ENCODE results near the gene BET1.
"Not testable (repeated sequence)": the region's sequence is repeated elsewhere in the genome, so short reads cannot be mapped to it uniquely, and the experiment has no call there.

BET1 gene, protein sequence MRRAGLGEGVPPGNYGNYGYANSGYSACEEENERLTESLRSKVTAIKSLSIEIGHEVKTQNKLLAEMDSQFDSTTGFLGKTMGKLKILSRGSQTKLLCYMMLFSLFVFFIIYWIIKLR

GRCh38 chr7:94004024-94004951 lies at the start of gene BET1:
TSS of gene BET1 (minus strand) at chr7:94004355. CDS start at chr7:94004216, 139 bp downstream.
- DNase-seq (ENCODE audit: low spot score) = peak; percentile 100

GRCh38 chr7:94053532-94053931 lies 49.4 kb upstream of the BET1 start:
- DNase-seq (ENCODE audit: low spot score) = peak; percentile 12

- DNase-seq (ENCODE audit: low spot score) = peak; percentile 84
Measured at GRCh38 chr7:94052398-94053180, 48.4 kb upstream of the BET1 start.

GRCh38 chr7:94050046-94050445 lies 45.9 kb upstream of the BET1 start:
- peak; percentile 89 for DNase-seq (ENCODE audit: low spot score)

DNA sequence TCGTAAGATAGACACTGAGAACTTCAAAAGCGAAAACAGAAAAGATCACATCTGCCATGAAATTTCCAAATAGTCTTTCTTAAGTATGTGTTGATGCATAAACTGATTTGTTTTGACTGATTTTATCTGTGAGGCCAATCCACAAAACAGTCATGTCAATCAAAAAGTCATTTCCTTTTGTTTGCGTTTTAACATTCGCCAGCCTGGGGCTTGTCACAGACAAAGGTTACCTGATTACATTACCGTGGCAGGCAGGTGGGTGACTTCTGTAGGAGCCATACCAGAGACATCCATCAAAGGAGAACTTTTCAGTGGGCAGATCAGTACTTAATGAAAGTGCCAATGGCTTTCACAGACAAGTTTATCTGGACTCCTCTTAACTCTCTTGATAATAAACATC lies 45.5 kb upstream of the BET1 start:
- peak; percentile 54 for DNase-seq (ENCODE audit: low spot score)

DNA sequence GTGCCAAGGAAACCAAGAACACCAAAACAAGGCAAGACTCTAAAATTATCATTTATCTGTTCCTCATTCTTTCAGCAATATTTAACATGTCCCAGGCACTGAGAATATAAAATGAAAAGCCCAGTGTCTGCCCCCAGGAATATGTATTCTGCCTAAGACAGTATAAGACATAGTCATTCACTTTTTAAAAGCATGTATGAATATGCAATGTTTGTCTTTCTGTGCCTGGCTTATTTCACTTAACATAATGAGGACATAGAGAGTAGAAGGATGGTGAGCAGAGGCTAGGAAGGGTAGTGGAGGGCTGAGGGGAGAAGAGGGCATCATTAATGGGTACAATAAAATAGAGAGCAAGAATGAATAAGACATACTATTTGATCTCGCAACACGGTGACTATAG lies 44.6 kb upstream of the BET1 start:
- DNase-seq (ENCODE audit: low spot score) = no peak

- DNase-seq (ENCODE audit: low spot score) = no peak
Measured at GRCh38 chr7:94047956-94048355, 43.8 kb upstream of the BET1 start.

DNA sequence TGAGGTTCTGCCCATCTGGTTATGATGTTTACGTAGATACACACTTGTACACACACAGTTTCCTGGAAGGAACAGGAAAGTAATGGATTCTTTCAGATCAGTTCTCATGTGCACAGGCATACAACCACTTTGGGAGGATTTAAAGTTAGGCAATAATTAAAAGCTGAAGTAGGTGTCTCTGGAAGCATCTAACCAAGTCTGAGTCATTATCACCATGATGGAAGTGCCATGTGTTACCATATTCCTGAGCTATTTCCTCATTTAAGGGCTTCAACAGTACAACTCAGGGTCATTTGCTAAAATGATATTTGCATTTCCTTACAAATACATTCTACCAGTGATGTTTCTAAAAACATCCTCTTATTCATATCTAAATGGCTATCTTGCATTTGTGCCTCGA lies 41.4 kb upstream of the BET1 start:
- no peak for DNase-seq (ENCODE audit: low spot score)

- DNase-seq (ENCODE audit: low spot score) = no peak
Measured at GRCh38 chr7:94044806-94045205, 40.7 kb upstream of the BET1 start.

- DNase-seq (ENCODE audit: low spot score) = no peak
Measured at GRCh38 chr7:94043299-94043698, 39.1 kb upstream of the BET1 start.

DNA sequence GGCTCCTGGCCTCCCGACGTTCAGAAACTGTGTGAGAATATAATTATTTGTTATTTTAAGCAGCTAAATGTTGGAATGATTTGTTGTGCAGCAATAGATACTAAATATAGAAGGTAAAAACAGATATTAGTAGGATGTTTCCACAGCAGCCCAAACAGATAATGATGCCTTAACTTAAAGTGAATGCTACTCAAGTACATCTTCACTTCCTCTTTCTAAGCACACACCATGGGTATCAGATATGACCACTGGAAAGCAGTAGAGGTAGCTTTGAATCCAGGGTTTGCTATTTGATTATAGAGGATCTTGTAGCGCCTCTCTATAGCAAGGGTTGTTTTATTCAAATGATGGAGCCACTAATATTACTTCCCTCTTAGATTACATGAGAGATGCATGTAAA lies 38.2 kb upstream of the BET1 start:
- peak; percentile 43 for DNase-seq (ENCODE audit: low spot score)

DNA sequence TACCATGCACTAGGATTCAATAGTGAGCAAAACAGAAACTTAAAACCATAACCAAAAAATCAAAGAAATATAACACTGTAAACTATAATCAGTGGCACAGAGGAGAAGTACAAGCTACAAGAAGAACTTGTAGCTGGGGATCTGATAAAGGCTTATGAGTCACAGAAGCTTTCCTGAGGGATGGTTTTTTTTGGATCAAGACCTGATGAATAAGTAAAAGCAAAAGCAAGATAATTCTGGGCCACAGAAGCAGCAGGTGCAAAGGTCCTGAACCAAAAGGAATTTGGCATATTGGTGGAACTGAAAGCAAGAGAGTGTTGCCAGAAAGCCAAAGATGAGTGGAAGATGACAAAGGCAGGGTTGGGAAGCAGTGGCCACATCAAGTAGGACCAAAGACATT lies 37.4 kb upstream of the BET1 start:
- DNase-seq (ENCODE audit: low spot score) = no peak

GRCh38 chr7:94040254-94040653 lies 36.1 kb upstream of the BET1 start:
- DNase-seq (ENCODE audit: low spot score) = peak; percentile 46

DNA sequence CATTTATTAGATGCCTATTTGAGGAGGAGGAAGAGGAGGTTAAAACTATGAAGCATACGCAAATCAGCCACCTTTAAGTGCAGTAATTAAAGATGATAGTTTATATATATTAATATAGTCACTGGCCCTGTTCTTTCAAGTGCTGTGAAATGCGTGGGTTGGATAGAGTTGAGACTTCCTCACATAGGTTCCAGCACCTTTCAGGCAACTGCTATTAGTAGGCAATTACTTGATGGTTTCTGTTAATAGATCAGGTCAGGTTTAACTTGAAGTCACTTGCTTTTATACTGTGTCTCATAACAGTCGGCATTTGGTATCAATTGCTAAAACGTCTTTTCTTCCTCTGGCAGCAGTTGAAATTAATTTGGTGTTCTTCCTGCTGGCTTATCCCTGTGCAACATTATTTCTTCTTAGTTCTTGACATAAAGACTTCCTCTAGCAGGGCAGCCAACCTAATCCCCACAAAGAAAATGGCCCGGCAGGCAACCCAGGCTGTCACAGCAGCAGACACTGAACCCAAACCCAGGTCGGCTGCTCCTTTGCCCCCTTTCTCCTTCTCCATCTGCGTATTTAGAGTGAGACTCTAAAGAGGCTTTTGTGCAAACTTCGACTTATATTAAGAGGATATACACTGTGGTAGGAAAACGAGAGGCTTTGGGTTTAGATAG lies 35.3 kb upstream of the BET1 start:
- DNase-seq (ENCODE audit: low spot score) = no peak

- DNase-seq (ENCODE audit: low spot score) = no peak
Measured at GRCh38 chr7:94031865-94032264, 27.7 kb upstream of the BET1 start.

DNA sequence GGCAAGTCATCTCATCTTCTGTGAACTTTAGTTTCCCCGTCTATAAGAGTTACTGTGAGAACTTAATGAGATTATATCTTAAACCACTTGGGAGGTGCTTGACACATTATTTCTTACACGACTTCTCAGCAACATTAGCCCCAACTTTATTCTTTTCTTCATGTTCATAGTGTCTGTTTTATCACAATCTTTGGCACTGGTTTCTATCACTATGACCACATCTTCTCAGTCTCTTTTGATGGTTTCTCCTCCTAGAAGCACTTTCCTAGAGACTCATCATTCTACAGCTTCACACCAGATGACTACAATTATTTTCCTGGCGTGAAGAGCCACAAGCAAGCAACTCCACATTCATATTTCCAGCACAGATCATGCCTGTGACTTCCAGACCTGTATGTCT lies 26.5 kb upstream of the BET1 start:
- DNase-seq (ENCODE audit: low spot score) = no peak

DNA sequence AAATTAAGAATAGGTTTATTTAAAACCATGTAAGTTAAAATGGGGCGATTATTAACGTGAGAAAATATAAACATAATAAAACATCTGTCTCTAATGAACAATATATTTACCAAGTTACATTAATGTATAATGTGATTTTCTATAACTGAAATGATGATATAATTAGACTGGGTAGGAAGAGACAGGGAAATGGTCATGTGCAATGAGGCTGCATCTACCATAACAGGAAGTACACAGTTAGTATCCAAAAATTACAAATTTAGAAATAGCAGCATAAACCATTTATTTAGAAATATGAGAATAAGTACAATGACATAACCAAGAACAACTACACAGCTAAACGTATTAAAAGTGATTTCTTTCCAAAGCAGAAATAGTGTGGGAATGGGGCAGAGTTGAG lies 25.8 kb upstream of the BET1 start:
- DNase-seq (ENCODE audit: low spot score) = no peak

DNA sequence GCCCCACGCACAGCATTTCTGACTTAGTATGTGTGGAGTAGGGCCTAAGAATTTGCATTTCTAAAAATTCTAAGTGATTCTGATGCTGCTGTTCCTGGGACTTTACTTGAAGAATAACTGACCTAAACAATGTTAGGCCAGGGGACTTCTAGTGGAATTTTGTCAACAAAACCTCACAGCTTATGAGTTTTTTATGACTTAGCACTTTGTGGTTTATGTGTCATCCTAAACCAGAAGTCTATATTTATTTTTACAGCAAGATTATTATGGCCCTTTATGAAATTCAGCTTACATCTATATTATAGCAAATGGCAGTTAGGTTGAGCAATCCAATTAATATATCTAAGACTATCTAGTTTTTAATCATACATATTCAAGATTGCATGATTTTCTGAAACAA lies 24.6 kb upstream of the BET1 start:
- DNase-seq (ENCODE audit: low spot score) = no peak

DNA sequence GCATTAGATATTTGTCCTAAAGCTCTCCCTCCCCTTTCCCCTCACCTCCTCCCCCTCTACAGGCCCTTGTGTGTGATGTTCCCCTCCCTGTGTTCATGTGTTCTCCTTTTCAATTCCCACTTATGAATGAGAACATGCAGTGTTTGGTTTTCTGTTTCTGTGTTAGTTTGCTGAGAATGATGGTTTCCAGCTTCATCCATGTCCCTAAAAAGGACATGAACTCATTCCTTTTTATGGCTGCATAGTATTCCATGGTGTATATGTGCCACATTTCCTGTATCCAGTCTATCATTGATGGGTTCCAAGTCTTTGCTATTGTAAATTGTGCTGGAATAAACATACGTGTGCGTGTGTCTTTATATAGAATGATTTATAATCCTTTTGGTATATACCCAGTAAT lies 22.5 kb upstream of the BET1 start:
- DNase-seq (ENCODE audit: low spot score) = not testable (repeated sequence)

DNA sequence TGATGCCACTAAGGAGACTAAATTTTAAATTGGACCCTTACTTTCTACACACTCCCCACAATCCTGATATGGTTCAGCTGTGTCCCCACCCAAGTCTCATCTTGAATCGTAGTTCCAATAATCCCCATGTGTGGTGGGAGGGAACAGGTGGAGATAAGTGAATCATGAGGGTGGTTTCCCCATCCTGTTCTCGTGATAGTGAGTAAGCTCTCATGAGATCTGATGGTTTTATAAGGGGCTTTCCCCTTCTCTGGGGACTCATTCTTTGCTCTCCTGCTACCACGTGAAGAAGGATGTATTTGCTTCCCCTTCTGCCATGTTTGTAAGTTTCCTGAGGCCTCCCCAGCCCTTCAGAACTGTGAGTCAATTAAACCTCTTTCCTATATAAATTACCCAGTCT lies 18.4 kb upstream of the BET1 start:
- peak; percentile 63 for DNase-seq (ENCODE audit: low spot score)

GRCh38 chr7:94016786-94017185 lies 12.6 kb upstream of the BET1 start:
- DNase-seq (ENCODE audit: low spot score) = no peak

DNA sequence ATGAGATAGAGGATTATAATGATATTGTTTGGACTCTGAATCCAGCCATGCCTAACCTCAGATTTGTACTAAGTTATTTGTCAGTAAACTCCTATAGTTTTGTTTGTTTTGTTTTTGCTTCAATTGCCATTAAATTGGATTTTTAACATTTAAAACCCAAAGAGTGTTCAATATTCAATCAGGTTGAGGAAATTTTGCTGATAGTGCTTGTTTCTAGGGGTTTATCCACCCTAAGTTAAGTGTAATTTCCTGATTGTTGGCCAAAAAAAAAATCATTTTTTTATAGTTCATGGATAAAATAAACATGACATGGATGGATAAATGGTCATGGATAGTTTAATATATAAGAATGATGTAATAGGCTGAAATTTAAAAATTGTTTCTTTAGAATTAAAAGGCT lies 11.4 kb upstream of the BET1 start:
- no peak for DNase-seq (ENCODE audit: low spot score)
